Liver (tissue), 9 donors: Measurements from ENCODE around the gene UBIAD1. TPM values are rescaled to one million over a fixed set of nuclear protein-coding genes. Genes with fewer than 3 reads are reported as not detected.

Experiments
- DNase-seq: peaks from one replicate; pipeline ENCODE4 v3.0.0-alpha.2; 2017; ENCODE audit warnings: low spot score
- H3K27ac ChIP-seq, 2 donors: one replicate each; pipeline ENCODE4 v1.7.0; 2013; ENCODE audit warnings: inconsistent platforms in 2 of 2, low read length in 2 of 2, control low read depth in 1 of 2, low read depth in 1 of 2, mild to moderate bottlenecking in 1 of 2
- H3K27me3 ChIP-seq, 4 donors: one replicate each; pipeline versions ENCODE4 v1.6.1 to v1.7.0; 2013; ENCODE audit warnings: low read length in 3 of 4, inconsistent platforms in 1 of 4, mild to moderate bottlenecking in 1 of 4, moderate library complexity in 1 of 4; ENCODE audit not compliant: control insufficient read depth in 4 of 4, insufficient read depth in 4 of 4
- H3K36me3 ChIP-seq, 4 donors: one replicate each; pipeline versions ENCODE4 v1.6.1 to v1.7.0; 2013; ENCODE audit warnings: low read length in 3 of 4, mild to moderate bottlenecking in 3 of 4, low read depth in 1 of 4, moderate library complexity in 1 of 4; ENCODE audit not compliant: control insufficient read depth in 4 of 4, insufficient read depth in 3 of 4
- H3K4me1 ChIP-seq, 4 donors: one replicate each; pipeline versions ENCODE4 v1.6.1 to v1.7.0; 2013; ENCODE audit warnings: low read length in 3 of 4, mild to moderate bottlenecking in 3 of 4, moderate library complexity in 1 of 4; ENCODE audit not compliant: control insufficient read depth in 4 of 4, insufficient read depth in 4 of 4
- H3K4me3 ChIP-seq, 3 donors: one replicate each; pipeline versions ENCODE4 v1.6.1 to v1.7.0; 2013; ENCODE audit warnings: low read length in 3 of 3, control low read depth in 1 of 3, low read depth in 1 of 3, mild to moderate bottlenecking in 1 of 3
- H3K9ac ChIP-seq, 2 donors: one replicate each; pipeline ENCODE4 v1.7.0; 2013; ENCODE audit warnings: low read length in 2 of 2, mild to moderate bottlenecking in 2 of 2, moderate library complexity in 2 of 2, control low read depth in 1 of 2, low read depth in 1 of 2
- H3K9me3 ChIP-seq, 4 donors: one replicate each; pipeline versions ENCODE4 v1.6.1 to v1.7.0; 2013; ENCODE audit warnings: low read length in 3 of 4; ENCODE audit not compliant: control insufficient read depth in 4 of 4
- EGR1 ChIP-seq, 2 donors: IDR thresholded peaks; 2 replicates each; pipeline ENCODE4 v1.6.1; 2016 to 2018; ENCODE audit warnings: antibody characterized with exemption in 2 of 2, low read depth in 2 of 2
- FOXA2 ChIP-seq: IDR thresholded peaks from 2 replicates; pipeline ENCODE4 v1.6.1; 2016; ENCODE audit warnings: antibody characterized with exemption
- HNF4A ChIP-seq, 2 donors: conservative IDR thresholded peaks; 2 replicates each; pipeline ENCODE4 v1.6.1; 2016; ENCODE audit warnings: antibody characterized with exemption in 2 of 2, mild to moderate bottlenecking in 2 of 2
- HNF4G ChIP-seq: IDR thresholded peaks from 2 replicates; pipeline ENCODE4 v1.6.1; 2016; ENCODE audit warnings: antibody characterized with exemption
- JUND ChIP-seq, 2 donors: IDR thresholded peaks; 2 replicates each; pipeline ENCODE4 v1.6.1; 2016; ENCODE audit warnings: antibody characterized with exemption in 2 of 2
- NR2F2 ChIP-seq: IDR thresholded peaks from 2 replicates; pipeline ENCODE4 v1.6.1; 2016; ENCODE audit warnings: antibody characterized with exemption
- YY1 ChIP-seq: IDR thresholded peaks from 2 replicates; pipeline ENCODE4 v1.6.1; 2016; ENCODE audit warnings: antibody characterized with exemption, mild to moderate bottlenecking
- WGBS: extraction: QIAGEN DNeasy Blood & Tissue Kit; methylation state at CpG from one replicate; pipeline ENCODE4 v1.1.7; 2013; 5-methylcytosine and 5-hydroxymethylcytosine counted together
- polyA plus RNA-seq, 2 donors: library from polyadenylated mRNA; stranded (reverse) in 1 of 2; unstranded in 1 of 2; fragments of 200-250 nt in 1 of 2; fragments of >200 nt in 1 of 2; fragmentation: Nextera tagmentation in 1 of 2; extraction: Ambion mirVana in 1 of 2; gene quantifications; one replicate each; pipeline versions ENCODE4 v1.2.1 to v1.2.3, GENCODE V29; 2013 to 2015
- total RNA-seq, 2 donors: library from RNA; depleted of rRNA; stranded (reverse); fragments of >200 nt; gene quantifications; one replicate each; pipeline ENCODE4 v1.2.3, GENCODE V29; 2014
- TF ChIP-seq, protein P1 (sequence below): IDR thresholded peaks from 2 replicates; pipeline ENCODE4 v1.6.1; 2016; ENCODE audit warnings: antibody characterized with exemption, mild to moderate bottlenecking
- TF ChIP-seq, protein P2 (sequence below): fragments of 150-350 bp; IDR thresholded peaks from 2 replicates; pipeline ENCODE4 v1.5.1; 2017; ENCODE audit warnings: improper control_type of control experiment, low read depth, low read length; ENCODE audit not compliant: missing input control
- TF ChIP-seq, protein P3 (sequence below): IDR thresholded peaks from 2 replicates; pipeline ENCODE4 v1.6.1; 2016; ENCODE audit warnings: antibody characterized with exemption
- TF ChIP-seq, protein P4 (sequence below): IDR thresholded peaks from 2 replicates; pipeline ENCODE4 v1.6.1; 2016; ENCODE audit warnings: antibody characterized with exemption
- donor health status: healthy.
- donor health status: healthy.
- donor health status: healthy.
- donor health status: healthy.
- donor health status: healthy.

Gene UBIAD1
- total and polyA plus RNA-seq, 4 donors = 5.4 to 10.2 (median 8.9) TPM

DNA sequence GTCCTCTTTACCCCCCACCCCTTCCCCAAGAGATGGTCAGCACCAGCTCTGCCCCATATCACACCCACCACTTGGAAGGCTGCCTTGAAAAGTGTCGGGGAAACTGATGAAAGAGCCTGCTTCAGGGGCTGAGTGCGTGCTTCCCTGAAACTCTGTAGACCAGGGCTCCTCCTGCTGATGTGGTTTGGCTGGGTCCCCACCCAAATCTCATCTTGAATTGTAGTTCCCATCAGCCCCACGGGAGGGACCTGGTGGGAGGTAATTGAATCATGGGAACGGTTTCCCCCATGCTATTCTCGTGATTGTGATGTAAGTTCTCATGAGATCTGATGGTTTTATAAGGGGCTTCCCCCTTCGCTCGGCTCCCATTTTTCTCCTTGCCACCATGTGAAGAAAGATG lies 36.4 kb downstream of the UBIAD1 start:
- Histone ChIP-seq H3K4me1 (no peaks in the 10 kb centered on the region), H3K27ac (no peak overlapping the region), H3K9ac (no peak overlapping the region), H3K9me3 (no peaks in the 10 kb centered on the region), H3K4me3 (no peak overlapping the region), H3K27me3 (no peaks in the 10 kb centered on the region), H3K36me3 (no peaks in the 10 kb centered on the region)
- DNase-seq = no peak
- WGBS = 92% methylated on average over 7 of the region's 7 CpGs
- TF ChIP-seq, protein P1, sequence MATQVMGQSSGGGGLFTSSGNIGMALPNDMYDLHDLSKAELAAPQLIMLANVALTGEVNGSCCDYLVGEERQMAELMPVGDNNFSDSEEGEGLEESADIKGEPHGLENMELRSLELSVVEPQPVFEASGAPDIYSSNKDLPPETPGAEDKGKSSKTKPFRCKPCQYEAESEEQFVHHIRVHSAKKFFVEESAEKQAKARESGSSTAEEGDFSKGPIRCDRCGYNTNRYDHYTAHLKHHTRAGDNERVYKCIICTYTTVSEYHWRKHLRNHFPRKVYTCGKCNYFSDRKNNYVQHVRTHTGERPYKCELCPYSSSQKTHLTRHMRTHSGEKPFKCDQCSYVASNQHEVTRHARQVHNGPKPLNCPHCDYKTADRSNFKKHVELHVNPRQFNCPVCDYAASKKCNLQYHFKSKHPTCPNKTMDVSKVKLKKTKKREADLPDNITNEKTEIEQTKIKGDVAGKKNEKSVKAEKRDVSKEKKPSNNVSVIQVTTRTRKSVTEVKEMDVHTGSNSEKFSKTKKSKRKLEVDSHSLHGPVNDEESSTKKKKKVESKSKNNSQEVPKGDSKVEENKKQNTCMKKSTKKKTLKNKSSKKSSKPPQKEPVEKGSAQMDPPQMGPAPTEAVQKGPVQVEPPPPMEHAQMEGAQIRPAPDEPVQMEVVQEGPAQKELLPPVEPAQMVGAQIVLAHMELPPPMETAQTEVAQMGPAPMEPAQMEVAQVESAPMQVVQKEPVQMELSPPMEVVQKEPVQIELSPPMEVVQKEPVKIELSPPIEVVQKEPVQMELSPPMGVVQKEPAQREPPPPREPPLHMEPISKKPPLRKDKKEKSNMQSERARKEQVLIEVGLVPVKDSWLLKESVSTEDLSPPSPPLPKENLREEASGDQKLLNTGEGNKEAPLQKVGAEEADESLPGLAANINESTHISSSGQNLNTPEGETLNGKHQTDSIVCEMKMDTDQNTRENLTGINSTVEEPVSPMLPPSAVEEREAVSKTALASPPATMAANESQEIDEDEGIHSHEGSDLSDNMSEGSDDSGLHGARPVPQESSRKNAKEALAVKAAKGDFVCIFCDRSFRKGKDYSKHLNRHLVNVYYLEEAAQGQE = no peak

DNA sequence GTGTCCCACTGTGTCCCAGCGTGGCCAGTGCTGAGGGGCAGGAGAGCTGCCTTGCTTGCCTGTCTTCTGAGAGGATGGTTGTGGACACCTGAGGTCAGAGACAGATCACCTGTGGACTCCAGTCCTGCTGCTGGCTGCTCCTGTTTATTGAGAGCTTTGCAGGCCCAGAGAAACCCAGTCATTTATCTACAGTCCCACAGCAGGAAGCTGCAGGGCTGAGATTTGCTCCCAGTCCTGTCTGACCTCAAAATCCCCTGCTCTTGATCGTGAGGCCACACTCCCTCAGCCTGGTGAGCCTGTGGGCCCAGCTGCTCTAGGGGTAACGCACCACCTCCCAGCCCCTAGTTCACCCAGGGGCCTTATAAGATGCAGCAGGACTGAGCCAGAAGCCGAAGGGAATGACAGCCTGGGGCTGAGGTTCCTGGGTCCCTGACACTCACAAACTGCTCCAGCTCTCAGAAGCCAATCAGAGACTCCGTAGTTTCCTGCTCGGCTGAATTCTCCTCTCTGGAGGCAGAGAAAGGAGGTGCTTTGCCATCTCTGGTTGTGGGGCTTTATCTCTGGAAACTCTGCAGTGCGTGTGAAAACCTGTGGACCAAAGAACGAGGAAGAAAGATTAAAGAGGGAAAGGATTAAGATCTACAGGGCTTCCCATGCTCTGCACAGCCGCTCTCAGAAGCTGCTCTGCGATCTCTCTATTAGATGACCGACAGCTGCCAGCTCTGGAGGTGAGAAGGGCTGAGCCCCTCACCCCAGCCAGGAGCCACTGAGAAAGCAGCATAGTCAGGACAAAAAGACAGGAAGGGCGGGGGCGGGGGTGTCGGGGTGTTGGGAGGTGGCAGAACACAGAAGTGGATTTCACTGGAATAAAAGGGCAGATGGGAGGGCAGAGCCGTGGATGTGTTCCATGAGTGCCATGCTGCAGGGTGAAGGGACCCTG lies 39.1 kb downstream of the UBIAD1 start:
- Histone ChIP-seq H3K27ac (no peak overlapping the region), H3K4me1 (no peaks in the 10 kb centered on the region), H3K9me3 (no peaks in the 10 kb centered on the region), H3K36me3 (no peaks in the 10 kb centered on the region), H3K4me3 (no peak overlapping the region), H3K9ac (no peak overlapping the region), H3K27me3 (no peaks in the 10 kb centered on the region)
- DNase-seq = no peak
- TF ChIP-seq, protein P1 = no peak
- TF ChIP-seq, protein P2, sequence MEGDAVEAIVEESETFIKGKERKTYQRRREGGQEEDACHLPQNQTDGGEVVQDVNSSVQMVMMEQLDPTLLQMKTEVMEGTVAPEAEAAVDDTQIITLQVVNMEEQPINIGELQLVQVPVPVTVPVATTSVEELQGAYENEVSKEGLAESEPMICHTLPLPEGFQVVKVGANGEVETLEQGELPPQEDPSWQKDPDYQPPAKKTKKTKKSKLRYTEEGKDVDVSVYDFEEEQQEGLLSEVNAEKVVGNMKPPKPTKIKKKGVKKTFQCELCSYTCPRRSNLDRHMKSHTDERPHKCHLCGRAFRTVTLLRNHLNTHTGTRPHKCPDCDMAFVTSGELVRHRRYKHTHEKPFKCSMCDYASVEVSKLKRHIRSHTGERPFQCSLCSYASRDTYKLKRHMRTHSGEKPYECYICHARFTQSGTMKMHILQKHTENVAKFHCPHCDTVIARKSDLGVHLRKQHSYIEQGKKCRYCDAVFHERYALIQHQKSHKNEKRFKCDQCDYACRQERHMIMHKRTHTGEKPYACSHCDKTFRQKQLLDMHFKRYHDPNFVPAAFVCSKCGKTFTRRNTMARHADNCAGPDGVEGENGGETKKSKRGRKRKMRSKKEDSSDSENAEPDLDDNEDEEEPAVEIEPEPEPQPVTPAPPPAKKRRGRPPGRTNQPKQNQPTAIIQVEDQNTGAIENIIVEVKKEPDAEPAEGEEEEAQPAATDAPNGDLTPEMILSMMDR = no peak
- TF ChIP-seq YY1 = no peak
- TF ChIP-seq, protein P3, sequence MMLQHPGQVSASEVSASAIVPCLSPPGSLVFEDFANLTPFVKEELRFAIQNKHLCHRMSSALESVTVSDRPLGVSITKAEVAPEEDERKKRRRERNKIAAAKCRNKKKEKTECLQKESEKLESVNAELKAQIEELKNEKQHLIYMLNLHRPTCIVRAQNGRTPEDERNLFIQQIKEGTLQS = no peak
- TF ChIP-seq EGR1 (IDR thresholded peaks at IDR 0.05; ENCODE audit: low read depth in 2 of 2) = no peak
- no peak for TF ChIP-seq FOXA2
- TF ChIP-seq HNF4A (conservative IDR thresholded peaks at IDR 0.05) = no peak
- TF ChIP-seq HNF4G = no peak
- TF ChIP-seq, protein P4, sequence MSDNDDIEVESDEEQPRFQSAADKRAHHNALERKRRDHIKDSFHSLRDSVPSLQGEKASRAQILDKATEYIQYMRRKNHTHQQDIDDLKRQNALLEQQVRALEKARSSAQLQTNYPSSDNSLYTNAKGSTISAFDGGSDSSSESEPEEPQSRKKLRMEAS = no peak
- no peak for TF ChIP-seq JUND (IDR thresholded peaks at IDR 0.05)
- no peak for TF ChIP-seq NR2F2
- WGBS = 68% methylated on average over 15 of the region's 15 CpGs
